Measurements from ENCODE around the gene DNAH2. TPM values are rescaled to one million over a fixed set of nuclear protein-coding genes. Genes with fewer than 3 reads are reported as not detected.

Gene DNAH2
- total and polyA plus RNA-seq, 2 of the 13 experiments (the other 11 are each of a cell fraction or from before 2014, with no cell fraction given) = not detected

- Histone ChIP-seq H3K4me1 (ENCODE audit: insufficient read depth, low read length) (no peaks in the 10 kb centered on the region), H3K4me3 (replicated peaks in 1 of 3; ENCODE audit: insufficient read depth in 1 of 3, low read depth in 2 of 3, low read length in 3 of 3) (no peak overlapping the region), H3K27me3 (ENCODE audit: control insufficient read depth in 1 of 2, insufficient read depth in 2 of 2, low read length in 2 of 2) (no peaks in the 10 kb centered on the region; a peak in 1 of 5 replicates), H4K20me1 (ENCODE audit: insufficient read depth, low read length) (no peaks in the 10 kb centered on the region), H2AFZ (ENCODE audit: low read length) (no peak overlapping the region), H3K4me2 (ENCODE audit: low read depth, low read length) (no peak overlapping the region), H3K36me3 (replicated peaks in 1 of 2; ENCODE audit: control insufficient read depth in 1 of 2, insufficient read depth in 2 of 2, low read length in 2 of 2) (peaks cover 17 to 24% of the 10 kb centered on the region in 2 experiments; a peak in 4 of 5 replicates), H3K79me2 (ENCODE audit: insufficient read depth, low read length) (no peaks in the 10 kb centered on the region), H3K9me3 (ENCODE audit: low read length) (peaks cover 7% of the 10 kb centered on the region; the same call in 1 of the 2 replicates), H3K27ac (ENCODE audit: extremely low read length, insufficient read depth, low read length) (no peak overlapping the region), H3K9ac (ENCODE audit: insufficient read depth, low read depth, low read length) (no peak overlapping the region)
- TF ChIP-seq NR2F6 (IDR thresholded peaks at IDR 0.05) (no peak), NR2F6 (CRISPR knock-in tag; IDR thresholded peaks at IDR 0.05) (no peak), SYNCRIP (IDR thresholded peaks at IDR 0.05; ENCODE audit: insufficient read depth, low read depth, low read length) (no peak), CSRNP1 (CRISPR knock-in tag; IDR thresholded peaks at IDR 0.05) (no peak), ZNF761 (CRISPR knock-in tag; conservative IDR thresholded peaks at IDR 0.05) (no peak), ZBTB20 (CRISPR knock-in tag; IDR thresholded peaks at IDR 0.05; ENCODE audit: borderline replicate concordance, low read depth) (no peak), ZNF709 (CRISPR knock-in tag; IDR thresholded peaks at IDR 0.05) (no peak), ZNF432 (CRISPR knock-in tag; IDR thresholded peaks at IDR 0.05; ENCODE audit: borderline replicate concordance) (no peak)
- TF ChIP-seq, protein P1, sequence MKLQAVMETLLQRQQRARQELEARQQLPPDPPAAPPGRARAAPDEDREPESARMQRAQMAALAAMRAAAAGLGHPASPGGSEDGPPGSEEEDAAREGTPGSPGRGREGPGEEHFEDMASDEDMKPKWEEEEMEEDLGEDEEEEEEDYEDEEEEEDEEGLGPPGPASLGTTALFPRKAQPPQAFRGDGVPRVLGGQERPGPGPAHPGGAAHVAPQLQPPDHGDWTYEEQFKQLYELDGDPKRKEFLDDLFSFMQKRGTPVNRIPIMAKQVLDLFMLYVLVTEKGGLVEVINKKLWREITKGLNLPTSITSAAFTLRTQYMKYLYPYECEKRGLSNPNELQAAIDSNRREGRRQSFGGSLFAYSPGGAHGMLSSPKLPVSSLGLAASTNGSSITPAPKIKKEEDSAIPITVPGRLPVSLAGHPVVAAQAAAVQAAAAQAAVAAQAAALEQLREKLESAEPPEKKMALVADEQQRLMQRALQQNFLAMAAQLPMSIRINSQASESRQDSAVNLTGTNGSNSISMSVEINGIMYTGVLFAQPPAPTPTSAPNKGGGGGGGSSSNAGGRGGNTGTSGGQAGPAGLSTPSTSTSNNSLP (IDR thresholded peaks at IDR 0.05; ENCODE audit: low read depth, low read length) = no peak
- POLR2A ChIA-PET = interaction anchor here (0.5 to 1.8 kb wide), 3 partner anchors 11 to 229 kb away, joined by 3 to 5 read pairs (median 4); partner anchors contain the start of gene TP53
- intact Hi-C loops (cut with micrococcal nuclease; ENCODE audit: unreplicated experiment) = no loop called here
- 92% methylated on average over 5 of the region's 5 CpGs for WGBS (ENCODE audit: low lambda C conversion rate)
- in situ Hi-C loops (cut with HindIII; ENCODE audit: extremely low pct_ligation_motif_present, low pct_unique_long_range_greater_than_20kb) = no loop called here
- FAIRE-seq (no peak), DNase-seq (ENCODE audit: low spot score) (no peak), ATAC-seq (no peak)
- no TSS peak for BruUV-seq (replicated peaks)
- CTCF ChIA-PET (ENCODE audit: low intra/inter-chr PET ratio, low total read pairs) = no interaction called here
These were observed 41.0 kb upstream of the DNAH2 start for GRCh38 chr17:7676533-7676932.
